DMS 273 treated with DMSO at 0.1 percent for 48 hours (cell line): ENCODE data around the gene KRT35.
A peak's percentile ranks its signal among the peaks of the same experiment; 100 is the strongest.

Experiments used
- DNase-seq: peaks from one replicate; lab custom pipeline; 2025; lab: John Stamatoyannopoulos, UW

The KRT35 gene

DNA sequence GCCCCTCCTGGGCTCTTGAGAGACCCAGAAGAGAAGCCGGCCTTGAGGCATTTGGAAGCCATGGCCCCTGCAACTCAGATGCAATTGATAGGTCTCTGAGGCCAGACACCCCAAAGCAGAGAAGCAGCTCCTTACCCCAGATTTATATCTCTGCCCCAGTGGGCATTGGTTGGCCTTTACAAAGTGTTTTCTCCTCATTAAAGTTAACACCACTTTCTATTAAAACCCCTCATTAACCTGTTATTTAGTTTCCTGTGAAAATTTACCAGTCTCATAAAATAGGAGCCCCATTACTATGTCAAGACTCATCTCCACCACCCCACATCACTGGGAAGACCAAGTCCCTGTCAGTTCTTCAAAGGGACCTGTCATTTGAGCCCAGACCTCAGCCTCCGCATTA lies at the start of gene KRT35:
KRT35 (minus strand) TSS at position 116 of the 400 bp plus-strand sequence; CDS start at position 62, 54 bp downstream.
- no peak for DNase-seq

DNA sequence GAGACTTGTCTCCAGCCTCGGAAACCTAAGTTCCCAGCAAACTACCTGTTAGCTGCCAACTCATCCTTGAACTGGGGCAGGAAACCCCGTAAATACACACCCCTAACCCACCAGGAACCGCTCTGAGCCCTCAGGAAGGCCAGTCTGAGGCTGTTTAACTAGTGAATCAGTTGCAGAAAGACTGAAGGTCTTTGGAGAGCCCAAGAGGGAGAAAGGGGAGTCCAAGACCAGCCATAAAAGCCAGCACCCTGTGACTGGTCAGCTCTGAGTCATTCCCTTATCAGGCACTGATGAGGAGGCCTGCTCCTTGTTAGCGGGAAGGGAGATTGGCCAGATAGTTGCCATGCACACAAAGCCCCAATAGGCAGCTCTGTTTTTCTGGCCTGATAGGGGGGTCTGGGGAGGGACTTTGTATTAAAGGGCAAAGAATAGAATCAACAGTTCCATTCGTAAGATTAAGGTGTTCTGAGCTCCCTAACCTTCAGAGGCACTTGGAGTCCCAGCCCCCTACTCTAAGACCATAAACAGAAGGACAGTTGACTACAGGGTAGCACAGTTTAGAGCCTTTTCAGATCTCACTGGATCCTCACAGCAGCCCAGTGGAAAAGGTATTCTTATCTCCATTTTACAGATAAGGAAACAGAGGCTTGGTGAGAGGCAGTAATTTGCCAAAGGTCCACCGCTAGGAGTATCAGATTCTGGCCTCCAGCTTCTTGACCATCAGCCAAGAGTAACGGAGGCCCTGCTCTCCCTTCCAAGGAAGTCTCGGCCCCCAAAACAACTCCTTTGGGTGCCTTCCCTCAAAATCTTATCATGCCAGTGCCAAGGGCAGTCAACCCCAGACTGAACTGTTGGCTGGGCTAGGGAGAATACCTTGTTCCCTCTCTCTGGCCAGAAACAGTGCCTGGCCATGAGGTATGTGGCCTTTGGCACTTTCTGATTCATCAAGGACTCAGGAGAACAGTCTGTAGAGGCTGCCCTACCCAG lies 49.4 kb upstream of the KRT35 start:
- peak; percentile 16 for DNase-seq

DNA sequence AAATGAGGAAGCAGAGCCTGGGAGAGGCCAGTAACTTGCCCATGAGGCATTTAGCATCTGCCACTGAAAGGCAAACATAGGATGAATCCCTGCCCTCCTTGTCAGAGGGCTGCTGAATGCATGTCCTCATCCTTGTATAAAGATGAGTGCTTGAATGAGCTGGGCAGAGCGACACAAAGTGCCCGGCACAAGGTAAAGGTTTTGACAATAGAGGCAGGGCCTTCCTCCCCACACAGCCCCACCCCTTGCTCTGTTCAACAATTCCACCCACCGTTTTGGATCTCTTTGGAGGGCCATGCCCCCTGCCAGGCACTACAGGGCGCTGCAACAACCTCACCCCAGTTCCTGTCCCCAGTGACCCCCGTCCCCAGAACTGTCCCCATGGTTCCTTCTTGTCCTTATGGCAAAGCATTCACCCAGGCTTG lies 48.6 kb upstream of the KRT35 start:
- DNase-seq = no peak

DNA sequence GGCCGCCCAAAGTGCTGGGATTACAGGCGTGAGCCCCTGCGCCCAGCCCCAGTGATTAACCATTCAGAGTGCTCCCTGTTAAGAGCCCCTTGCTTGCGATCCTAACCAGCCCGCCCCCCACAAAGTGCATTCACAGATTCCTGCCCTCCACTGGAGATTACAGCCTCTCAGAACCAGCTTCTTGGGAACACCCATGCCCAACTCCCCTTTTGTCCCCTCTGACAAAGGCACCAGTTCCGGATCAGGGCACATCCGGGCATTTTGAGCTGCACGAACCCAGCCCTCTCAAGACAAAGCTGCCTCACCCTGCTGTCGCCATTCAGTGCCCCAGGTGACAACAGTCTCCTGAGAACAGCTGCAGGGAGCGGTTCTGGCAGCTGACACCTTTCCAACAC lies 48.0 kb upstream of the KRT35 start:
- no peak for DNase-seq

DNA sequence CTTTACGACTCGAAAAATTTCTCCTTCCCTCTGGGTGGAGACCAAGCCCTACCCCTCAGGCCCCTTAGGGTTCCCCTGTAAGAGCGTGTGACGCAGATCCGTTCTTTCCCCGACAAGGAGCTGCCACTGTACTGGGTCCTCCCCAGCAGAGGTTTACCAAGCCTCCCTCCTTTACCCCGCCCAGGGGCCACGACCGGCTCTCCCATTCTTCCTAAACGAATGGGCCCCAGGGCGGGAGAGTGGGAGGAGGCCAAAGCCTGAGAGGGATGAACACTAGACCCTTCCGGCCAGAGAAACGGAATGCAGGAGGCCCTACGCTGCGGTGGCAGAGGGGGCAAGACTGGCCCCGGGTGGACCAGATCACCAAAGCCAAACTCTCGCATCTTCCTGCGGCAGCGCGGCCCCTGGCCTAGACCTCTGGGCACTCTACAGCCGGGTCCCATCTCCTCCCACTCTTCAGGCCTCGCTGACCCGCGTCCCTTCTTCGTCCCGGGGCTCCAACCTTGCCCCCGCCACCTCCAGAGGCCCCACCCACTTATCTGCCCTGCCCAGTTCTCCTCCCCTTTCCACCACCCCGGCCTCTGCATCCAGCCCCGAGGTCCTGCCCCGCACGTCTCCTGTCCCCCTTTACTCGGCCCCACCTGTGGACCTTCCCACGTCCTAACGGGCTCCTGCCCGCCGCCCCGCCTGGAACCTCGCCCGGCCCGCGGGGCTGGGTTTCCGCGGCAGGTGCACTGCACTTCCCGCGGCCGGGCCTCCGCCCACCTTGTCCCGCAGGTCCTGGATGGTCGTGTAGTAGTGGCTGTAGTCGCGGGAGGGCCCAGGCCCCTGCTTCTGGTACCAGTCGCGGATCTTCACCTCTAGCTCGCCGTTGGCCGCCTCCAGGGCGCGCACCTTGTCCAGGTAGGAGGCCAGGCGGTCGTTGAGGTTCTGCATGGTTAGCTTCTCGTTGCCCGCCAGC lies 46.4 kb upstream of the KRT35 start:
- no peak for DNase-seq

DNA sequence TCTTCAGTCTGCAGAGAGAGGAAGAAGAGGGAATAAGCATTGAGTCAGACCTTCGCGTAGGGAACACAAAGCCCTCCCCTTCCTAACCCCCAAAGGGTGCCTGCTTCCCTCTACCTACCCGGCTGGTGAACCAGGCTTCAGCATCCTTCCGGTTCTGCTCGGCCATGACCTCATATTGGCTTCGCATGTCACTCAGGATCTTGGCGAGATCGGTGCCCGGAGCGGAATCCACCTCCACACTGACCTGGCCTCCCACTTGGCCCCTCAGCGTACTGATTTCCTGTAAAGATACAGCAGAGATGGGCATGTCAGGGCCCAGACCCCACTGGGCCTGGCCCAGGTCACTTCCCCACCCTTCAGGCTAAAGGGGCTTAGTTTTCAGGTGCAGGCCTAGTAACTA lies 43.3 kb upstream of the KRT35 start:
- DNase-seq = no peak

DNA sequence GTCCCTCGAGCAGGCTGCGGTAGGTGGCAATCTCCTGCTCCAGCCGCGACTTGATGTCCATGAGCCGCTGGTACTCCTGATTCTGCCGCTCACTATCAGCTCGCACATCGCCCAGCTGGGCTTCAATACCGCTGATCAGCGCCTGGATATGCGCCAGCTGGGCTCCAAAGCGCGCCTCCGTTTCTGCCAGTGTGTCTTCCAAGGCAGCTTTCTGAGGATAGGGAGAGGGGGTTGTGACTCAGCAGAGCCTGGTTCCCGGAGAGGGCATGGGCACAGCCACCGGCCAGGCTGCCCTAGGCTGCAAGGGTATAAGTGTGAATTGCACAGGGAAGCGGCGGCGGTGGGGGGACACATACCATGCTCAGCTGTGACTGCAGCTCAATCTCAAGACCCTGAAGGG lies 42.8 kb upstream of the KRT35 start:
- DNase-seq = peak; percentile 15

DNA sequence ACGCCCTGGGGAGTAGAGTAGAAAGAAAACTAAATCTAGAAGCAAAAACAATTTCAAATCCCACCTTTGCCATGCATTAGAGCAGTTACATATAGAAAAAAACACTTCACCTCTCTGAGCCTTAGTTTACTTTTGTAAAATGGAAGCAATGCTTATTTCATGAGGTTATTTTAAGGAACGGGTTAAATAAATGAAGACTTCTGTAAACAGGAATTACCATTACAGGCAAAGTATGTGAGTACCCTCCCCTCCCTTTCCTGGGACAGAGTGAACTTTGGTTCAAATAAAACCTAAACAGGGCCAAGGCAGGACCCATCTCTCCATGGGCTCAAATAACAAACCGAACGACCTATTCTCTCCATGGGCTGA lies 42.3 kb upstream of the KRT35 start:
- no peak for DNase-seq

DNA sequence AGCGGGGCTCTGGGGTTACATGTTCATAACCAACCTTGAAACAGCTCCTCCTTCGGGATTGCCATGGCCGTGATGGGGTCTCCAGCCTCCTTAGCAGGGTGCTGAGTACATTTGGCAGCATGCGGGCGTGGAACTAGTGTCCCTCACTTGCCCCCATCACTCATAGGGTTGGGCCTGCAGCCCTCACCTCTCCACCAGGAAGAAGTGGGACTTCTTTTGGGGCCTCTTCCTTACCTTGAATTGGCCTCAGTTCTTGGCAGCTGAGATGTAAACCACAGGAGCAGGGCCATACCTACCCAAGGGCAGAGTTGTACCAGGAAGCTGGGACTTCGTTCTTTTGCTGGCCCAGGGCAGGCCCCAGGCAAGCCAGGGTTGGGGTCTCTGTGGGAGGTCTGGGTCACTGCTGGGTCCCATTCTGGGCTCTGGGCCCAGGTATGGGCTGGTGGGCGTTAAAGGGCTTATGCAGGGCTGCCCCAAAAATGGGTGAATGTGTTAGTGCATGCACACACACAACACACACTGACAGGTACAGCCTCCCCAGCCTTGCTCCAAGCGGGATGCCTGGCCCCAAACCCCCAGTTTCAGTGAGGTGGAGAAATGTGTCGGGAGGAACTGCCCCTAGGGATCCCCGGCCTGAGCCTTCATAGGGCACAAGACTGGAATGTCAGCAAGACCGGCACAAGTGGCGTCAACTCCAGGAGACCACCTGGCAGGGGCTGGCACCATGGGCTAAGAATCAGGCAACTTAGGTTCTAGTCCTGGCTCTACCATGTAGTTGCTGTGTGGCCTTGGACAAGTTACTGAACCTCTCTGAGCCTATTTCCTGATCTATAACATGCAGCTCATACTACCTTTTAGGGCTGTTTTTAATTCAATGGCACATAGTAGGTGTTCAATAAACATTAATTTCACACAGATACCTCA lies 41.6 kb upstream of the KRT35 start:
- DNase-seq = no peak

DNA sequence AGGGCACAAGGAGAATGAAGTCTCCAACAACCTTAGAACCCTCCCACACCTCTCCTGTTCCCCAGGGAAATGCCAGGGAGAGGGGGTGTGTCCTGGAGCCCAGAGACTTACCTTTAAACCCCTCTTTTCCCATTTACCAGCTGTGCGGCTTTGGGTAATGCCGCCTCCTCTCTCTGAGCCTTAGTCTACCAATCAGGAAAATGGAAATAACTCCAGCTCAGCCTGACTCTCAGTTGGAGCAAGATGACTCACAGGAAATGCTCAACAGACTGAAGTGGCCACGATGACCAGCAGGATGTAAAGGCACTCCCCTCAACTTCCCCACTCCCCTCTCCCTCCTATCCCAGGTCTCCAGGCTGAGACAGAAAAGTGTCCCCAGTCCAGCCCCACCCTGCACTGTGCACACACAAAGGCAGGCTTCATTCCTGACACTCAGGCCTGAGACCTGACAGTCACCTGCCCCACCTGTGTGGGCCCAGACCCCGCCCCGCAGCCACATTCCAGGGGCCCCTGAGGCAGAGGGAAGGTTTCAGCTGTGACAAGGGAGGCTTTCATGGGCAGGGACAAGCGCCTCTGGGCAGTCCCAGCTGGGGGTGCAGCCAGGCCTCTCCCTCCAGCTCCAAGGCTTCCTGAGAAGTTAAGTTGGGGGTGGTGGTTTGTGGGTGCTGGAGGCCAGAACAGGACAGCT lies 40.8 kb upstream of the KRT35 start:
- DNase-seq = no peak

DNA sequence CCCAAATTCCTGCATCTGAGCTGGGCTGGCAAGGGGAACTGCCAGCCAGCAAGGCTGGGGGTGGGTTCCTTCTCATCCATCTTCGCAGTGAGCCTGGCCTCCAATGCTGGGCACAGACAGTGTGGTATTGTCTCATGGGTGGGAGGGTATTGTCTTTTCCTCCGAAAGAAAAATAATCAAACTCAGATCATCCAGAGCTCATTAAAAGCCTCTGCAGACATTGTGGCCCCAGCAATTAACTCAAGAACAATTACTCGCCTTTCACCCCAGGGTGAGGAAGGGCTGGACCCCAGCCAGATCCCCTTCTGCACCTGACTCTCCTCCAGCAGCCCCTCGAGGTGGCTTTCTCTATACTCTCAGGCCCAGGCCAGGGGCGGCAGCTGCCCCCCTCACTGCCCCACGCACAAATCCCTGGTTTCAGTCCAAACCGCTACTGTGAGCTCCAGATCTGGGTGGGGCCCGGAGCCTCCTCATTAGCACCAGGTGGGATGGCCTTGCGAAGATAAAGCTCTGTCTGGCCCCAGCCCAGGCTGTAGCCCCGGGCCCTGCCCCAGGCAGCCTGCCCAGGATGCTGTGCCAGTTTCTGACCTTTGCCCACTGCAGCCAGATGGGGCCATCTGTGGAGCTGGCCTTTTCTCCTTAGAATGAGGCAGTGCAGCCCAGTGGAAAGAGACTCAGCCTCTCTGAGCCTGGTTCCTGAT lies 40.0 kb upstream of the KRT35 start:
- peak; percentile 15 for DNase-seq

DNA sequence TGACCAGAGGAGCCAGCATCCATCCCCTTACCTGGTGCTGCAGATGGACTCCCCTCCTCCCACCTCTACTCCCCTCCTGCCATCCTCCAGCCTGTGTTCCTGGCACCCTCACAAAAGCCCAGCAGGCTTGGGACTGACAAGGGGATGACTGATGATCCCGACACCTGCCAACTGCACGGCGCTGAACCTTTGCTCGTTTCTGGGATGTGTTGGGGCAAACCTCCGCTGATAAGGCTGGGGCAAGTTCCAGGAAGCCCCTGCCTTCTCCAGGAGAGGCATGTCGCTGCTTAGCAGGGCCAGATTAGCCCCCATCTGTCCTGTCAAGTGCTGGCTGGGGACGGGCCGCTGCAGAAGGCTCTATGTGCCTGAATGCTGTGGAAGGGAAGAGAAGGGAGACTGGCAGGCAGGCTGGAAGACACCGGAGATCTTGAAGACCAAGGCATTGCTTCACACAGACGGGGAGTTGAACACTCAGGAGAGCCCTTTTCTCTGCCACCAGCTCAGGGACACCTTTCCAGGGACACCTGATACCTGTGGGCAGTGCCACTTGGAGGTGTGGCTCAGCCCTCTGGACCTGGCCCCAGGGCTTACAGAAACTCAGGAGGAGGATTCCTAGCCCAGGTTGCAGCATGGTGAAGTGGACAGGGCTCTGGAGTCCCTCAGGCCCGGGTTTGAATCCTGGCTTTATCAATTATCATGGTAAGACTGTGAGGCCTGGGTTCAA lies 38.7 kb upstream of the KRT35 start:
- peak; percentile 90 for DNase-seq

DNA sequence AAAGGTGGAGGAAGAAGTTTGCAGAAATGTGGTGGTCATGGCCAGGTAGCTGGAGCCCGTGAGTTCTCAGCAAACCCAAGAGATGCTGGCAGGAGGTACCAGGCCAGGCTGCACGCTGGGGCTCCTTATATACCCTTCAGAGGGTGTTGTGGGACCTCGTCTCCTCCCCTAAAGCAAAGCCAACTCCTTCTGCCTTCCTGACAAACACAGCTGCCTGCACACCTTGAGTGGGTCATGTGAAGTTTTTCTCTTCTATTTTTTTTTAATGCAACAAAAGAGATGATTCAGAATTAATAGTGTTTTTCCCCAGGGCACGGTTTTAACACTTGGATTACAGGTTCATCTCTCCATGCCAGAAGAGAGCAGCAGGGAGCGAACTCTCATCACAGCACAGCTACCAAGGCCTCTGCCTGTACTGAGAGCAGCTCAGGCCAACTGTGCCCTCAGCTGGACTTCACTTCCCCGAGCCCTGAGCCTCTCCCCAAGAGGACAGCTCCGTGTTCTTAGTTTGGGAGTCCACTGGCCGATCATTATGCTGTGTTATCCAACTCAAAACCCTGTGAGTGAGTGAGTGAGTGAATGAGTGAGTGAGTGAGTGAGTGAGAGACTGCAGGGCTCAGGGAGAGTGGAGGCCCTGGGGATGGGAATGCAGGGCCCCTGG lies 38.0 kb upstream of the KRT35 start, which contains the start of gene KRT15:
KRT15 (minus strand) TSS at position 102 of the 661 bp plus-strand sequence; CDS start at position 39, 63 bp downstream.
- DNase-seq = no peak

DNA sequence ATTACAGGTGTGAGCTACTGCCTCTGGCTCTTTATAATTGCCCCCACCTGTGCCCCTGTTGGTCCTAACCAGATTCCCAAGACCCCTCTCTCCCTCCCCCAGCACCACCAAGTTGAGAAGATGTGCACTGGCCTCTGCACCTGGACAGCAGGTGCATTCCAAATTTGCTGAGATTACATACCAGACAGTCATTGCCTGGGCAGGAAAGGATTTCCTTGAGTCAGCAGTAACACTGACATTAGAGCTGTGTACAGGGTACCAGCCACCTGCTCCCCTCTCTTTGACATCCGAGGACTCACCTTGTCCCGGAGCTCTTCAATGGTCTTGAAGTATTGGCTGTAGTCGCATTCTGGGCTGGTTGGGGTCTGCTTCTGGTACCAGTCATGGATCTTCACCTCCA lies 37.1 kb upstream of the KRT35 start:
- DNase-seq = no peak

DNA sequence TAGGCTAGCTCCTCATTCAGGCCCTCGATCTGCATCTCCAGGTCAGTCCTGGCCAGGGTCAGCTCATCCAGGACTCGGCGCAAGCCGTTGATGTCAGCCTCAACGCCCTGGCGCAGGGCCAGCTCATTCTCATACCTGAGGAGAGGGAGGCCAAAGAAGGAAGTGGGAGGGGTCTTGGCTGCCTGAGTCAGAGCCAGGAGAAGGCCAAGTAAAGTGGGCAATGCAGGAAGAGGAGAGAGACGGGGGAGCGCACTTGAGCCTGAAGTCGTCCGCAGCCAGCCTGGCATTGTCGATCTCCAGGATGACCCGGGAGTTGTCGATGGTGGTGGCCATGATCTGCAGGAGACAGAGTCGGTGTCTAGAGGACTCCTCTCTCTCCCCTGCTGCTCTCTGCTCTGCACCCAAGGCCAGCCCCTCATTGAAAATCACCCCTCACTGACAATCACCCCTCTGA lies 35.9 kb upstream of the KRT35 start:
- DNase-seq = no peak

DNA sequence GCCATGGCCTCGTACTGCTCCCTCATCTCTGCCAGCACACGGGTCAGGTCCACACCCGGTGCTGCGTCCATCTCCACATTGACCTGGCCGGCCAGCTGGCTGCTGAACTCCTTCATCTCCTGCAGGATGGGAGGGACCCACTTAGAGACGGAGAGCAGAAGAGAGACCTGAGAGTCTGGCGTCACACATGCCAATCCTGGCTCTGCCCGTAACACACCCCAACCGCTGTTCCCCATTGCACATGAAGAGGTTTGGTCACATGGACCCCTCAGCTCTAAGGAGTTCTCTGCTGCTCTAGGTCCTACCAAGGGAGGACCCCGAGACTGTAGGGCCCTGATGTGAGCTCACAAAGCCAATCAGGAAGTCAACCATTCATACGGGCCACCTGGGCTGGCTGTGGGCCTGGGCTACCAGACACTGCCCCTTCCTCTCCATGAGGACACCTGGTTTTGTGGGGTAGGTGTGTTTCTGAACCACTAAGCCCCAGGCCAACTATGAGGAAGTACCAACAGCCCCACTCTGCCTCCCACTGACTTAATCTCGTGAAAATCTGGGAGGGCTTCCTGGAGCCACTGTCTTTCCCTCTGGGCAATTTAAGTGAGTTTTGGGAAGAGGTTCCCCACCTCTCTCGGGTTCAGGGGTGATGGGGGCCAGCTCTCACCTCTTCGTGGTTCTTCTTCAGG lies 35.3 kb upstream of the KRT35 start:
- DNase-seq = no peak

DNA sequence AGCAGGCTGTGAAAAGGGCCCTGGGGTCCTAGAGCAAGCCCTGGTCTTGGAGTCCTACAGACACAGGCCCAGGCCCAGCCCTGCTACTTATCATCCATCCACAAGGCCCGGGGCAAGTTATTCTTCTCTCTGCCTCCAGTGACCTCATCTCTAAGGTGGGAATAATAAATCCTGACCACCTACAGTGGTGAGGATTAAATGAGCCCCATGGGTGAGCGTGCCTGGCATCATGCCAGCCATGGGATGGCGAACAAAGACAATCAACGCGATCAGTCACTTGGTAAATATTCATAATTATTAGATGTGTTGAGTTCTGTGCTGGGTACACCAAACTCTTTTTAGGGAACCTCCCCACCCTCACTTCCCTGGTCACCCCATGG lies 32.2 kb upstream of the KRT35 start:
- no peak for DNase-seq

DNA sequence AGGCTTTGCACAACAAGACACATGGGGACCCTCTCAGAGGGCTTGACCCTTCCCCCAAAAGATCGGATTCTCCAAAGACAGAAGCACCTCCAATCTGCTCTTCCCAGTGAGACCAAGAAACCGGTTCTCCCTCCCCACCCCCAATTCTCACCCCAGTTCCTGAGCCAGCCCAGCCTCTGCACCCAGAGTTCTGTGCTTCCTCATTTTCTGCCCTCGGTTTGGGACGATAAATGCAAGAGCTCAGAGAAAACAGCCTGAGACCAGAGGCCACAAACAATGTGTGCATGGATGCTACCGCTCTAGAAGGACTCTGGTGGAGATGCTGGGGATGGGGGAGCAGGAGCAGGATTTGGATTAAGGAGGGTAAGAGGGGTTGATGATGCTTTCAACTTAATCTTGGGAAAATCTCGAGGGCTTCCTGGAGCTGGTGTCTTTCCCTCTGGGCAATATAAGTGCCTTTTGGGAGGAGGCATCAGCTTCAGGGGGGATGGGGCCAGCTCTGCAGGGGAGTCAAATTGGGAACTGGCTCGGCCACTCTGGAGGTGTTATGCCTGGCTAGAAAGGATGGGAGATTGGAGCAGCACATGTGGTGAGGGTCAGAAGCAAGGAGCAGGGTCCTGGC lies 31.7 kb upstream of the KRT35 start:
- DNase-seq = no peak
